Peyer's patch (tissue), 4 donors: Measurements from ENCODE around the gene PARD3B. TPM values are rescaled to one million over a fixed set of nuclear protein-coding genes. Genes with fewer than 3 reads are reported as not detected.

Source experiments
- DNase-seq, 3 donors: peaks; one replicate each; pipeline ENCODE4 v3.0.0-alpha.2; 2017 to 2019
- H3K27ac ChIP-seq, 4 donors: fragments of 200-600 bp; sonication (generic); one replicate each; pipeline ENCODE4 v1.5.1; 2016 to 2019
- H3K27me3 ChIP-seq, 2 donors: fragments of 200-600 bp; sonication (generic); one replicate each; pipeline ENCODE4 v1.5.1; 2019
- H3K36me3 ChIP-seq, 3 donors: fragments of 200-600 bp; sonication (generic); one replicate each; pipeline ENCODE4 v1.5.1; 2016 to 2019
- H3K4me1 ChIP-seq, 4 donors: fragments of 200-600 bp; sonication (generic); one replicate each; pipeline ENCODE4 v1.5.1; 2016 to 2019
- H3K4me3 ChIP-seq, 4 donors: fragments of 200-600 bp; sonication (generic); 1 replicate in 3 of 4; 2 replicates in 1 of 4; pipeline ENCODE4 v1.5.1; 2016 to 2019; ENCODE audit warnings: mild to moderate bottlenecking in 1 of 4
- H3K9me3 ChIP-seq, 4 donors: fragments of 200-600 bp; sonication (generic); one replicate each; pipeline ENCODE4 v1.5.1; 2016 to 2019; ENCODE audit warnings: mild to moderate bottlenecking in 1 of 4
- CTCF ChIP-seq, 6 experiments: fragments of 450-650 bp in 4 of 6; fragments of 200-600 bp in 2 of 6; sonication (generic) in 1 of 6; IDR thresholded peaks; one replicate each; pipeline ENCODE4 v1.5.1; 2017 to 2019; ENCODE audit warnings: antibody characterized with exemption in 6 of 6, mild to moderate bottlenecking in 3 of 6, moderate library complexity in 1 of 6
- POLR2A ChIP-seq, 2 donors: fragments of 450-650 bp; IDR thresholded peaks; one replicate each; pipeline ENCODE4 v1.5.1; 2017; ENCODE audit warnings: antibody characterized with exemption in 2 of 2, mild to moderate bottlenecking in 2 of 2, moderate library complexity in 2 of 2
- total RNA-seq, 4 donors: library from RNA; depleted of rRNA; stranded (reverse); fragments of >200 nt; gene quantifications; one replicate each; pipeline ENCODE4 v1.1.0, GENCODE V29; 2016

PARD3B gene
- total RNA-seq, 4 donors from 2014 or later, result 19.6 to 52.0 (median 40.6) TPM

- H3K9me3 ChIP-seq, result no peaks in the 10 kb centered on the region
- H3K27ac ChIP-seq, result no peak overlapping the region
- no peaks in the 10 kb centered on the region for H3K4me1 ChIP-seq
- no peak for TF ChIP-seq CTCF (IDR thresholded peaks at IDR 0.05)
- no peak for TF ChIP-seq POLR2A (IDR thresholded peaks at IDR 0.05)
- no peak for DNase-seq
- H3K36me3 ChIP-seq, result no peaks in the 10 kb centered on the region
- H3K4me3 ChIP-seq, result no peak overlapping the region
- H3K27me3 ChIP-seq, result no peaks in the 10 kb centered on the region
Measured at GRCh38 chr2:205643391-205643885, 1098.2 kb downstream of the PARD3B start.

- DNase-seq, result no peak
- H3K27ac ChIP-seq, result no peak overlapping the region
- H3K36me3 ChIP-seq, result no peaks in the 10 kb centered on the region
- no peak for TF ChIP-seq POLR2A (IDR thresholded peaks at IDR 0.05)
- no peak for TF ChIP-seq CTCF (IDR thresholded peaks at IDR 0.05)
- H3K27me3 ChIP-seq, result no peaks in the 10 kb centered on the region
- H3K4me3 ChIP-seq, result no peak overlapping the region
- no peaks in the 10 kb centered on the region for H3K9me3 ChIP-seq
- H3K4me1 ChIP-seq, result no peaks in the 10 kb centered on the region
Measured at GRCh38 chr2:205644018-205644417, 1098.7 kb downstream of the PARD3B start.

GRCh38 chr2:205646680-205647079 lies 1101.4 kb downstream of the PARD3B start:
- Histone ChIP-seq H3K27me3 (no peaks in the 10 kb centered on the region), H3K4me3 (no peak overlapping the region), H3K4me1 (no peaks in the 10 kb centered on the region), H3K9me3 (no peaks in the 10 kb centered on the region), H3K36me3 (no peaks in the 10 kb centered on the region), H3K27ac (no peak overlapping the region)
- DNase-seq, result no peak
- TF ChIP-seq CTCF (IDR thresholded peaks at IDR 0.05) (no peak), POLR2A (IDR thresholded peaks at IDR 0.05) (no peak)

GRCh38 chr2:205650450-205650849 lies 1105.2 kb downstream of the PARD3B start:
- no peak for DNase-seq
- Histone ChIP-seq H3K27me3 (no peaks in the 10 kb centered on the region), H3K9me3 (no peaks in the 10 kb centered on the region), H3K36me3 (no peaks in the 10 kb centered on the region), H3K4me3 (no peak overlapping the region), H3K4me1 (no peaks in the 10 kb centered on the region), H3K27ac (no peak overlapping the region)
- TF ChIP-seq CTCF (IDR thresholded peaks at IDR 0.05) (no peak), POLR2A (IDR thresholded peaks at IDR 0.05) (no peak)

GRCh38 chr2:205650931-205651330 lies 1105.7 kb downstream of the PARD3B start:
- TF ChIP-seq CTCF (IDR thresholded peaks at IDR 0.05) (no peak), POLR2A (IDR thresholded peaks at IDR 0.05) (no peak)
- H3K36me3 ChIP-seq, result no peaks in the 10 kb centered on the region
- no peak overlapping the region for H3K4me3 ChIP-seq
- no peak for DNase-seq
- no peak overlapping the region for H3K27ac ChIP-seq
- no peaks in the 10 kb centered on the region for H3K4me1 ChIP-seq
- H3K27me3 ChIP-seq, result no peaks in the 10 kb centered on the region
- no peaks in the 10 kb centered on the region for H3K9me3 ChIP-seq

- no peak for DNase-seq
- no peak overlapping the region for H3K27ac ChIP-seq
- TF ChIP-seq CTCF (IDR thresholded peaks at IDR 0.05), result no peak
- no peak for TF ChIP-seq POLR2A (IDR thresholded peaks at IDR 0.05)
- H3K9me3 ChIP-seq, result no peaks in the 10 kb centered on the region
- no peaks in the 10 kb centered on the region for H3K4me1 ChIP-seq
- no peak overlapping the region for H3K4me3 ChIP-seq
- H3K36me3 ChIP-seq, result no peaks in the 10 kb centered on the region
- no peaks in the 10 kb centered on the region for H3K27me3 ChIP-seq
Measured at GRCh38 chr2:205651719-205652118, 1106.4 kb downstream of the PARD3B start.
